Measurements from ENCODE around the gene KCNT1. TPM values are rescaled to one million over a fixed set of nuclear protein-coding genes. Genes with fewer than 3 reads are reported as not detected.

KCNT1 gene
- total RNA-seq, 1 donor from 2014 or later = not detected

GRCh38 chr9:135696446-135696845 lies 5.5 kb upstream of the KCNT1 start:
- no peak for FAIRE-seq

DNA sequence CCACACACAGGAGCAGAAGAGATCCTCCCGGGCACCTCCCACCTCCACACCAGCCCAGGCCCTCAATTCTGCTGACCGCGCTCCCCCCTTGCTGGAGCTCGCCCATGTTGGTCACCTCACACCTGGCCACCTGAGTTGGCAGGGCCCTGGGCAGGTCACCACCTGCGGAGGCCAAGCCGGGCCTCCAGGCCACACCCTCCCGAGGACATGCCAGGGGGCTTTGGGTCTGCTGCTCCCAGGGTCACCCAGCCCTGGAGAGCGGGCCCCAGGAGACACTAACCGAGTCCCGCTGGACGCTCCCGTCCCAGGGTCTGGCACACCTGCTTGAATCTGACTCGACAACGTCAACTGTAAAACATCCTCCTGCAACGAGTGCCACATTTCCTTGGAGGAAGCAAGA lies 4.8 kb upstream of the KCNT1 start:
- TF ChIP-seq, protein P1, sequence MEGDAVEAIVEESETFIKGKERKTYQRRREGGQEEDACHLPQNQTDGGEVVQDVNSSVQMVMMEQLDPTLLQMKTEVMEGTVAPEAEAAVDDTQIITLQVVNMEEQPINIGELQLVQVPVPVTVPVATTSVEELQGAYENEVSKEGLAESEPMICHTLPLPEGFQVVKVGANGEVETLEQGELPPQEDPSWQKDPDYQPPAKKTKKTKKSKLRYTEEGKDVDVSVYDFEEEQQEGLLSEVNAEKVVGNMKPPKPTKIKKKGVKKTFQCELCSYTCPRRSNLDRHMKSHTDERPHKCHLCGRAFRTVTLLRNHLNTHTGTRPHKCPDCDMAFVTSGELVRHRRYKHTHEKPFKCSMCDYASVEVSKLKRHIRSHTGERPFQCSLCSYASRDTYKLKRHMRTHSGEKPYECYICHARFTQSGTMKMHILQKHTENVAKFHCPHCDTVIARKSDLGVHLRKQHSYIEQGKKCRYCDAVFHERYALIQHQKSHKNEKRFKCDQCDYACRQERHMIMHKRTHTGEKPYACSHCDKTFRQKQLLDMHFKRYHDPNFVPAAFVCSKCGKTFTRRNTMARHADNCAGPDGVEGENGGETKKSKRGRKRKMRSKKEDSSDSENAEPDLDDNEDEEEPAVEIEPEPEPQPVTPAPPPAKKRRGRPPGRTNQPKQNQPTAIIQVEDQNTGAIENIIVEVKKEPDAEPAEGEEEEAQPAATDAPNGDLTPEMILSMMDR (IDR thresholded peaks at IDR 0.05; ENCODE audit: insufficient read depth, low read length, severe bottlenecking) = no peak
- Histone ChIP-seq H3K27me3 (ENCODE audit: control insufficient read depth, insufficient read depth, low read length) (no peaks in the 10 kb centered on the region), H3K4me3 (ENCODE audit: low read depth, low read length) (no peak overlapping the region), H3K36me3 (ENCODE audit: control insufficient read depth, insufficient read depth, low read length) (no peaks in the 10 kb centered on the region)
- FAIRE-seq (no peak), DNase-seq (ENCODE audit: low read depth) (no peak)

More at GRCh38 chr9:135696446-135696845, 5.5 kb upstream of the KCNT1 start:
- no peak for DNase-seq (ENCODE audit: low read depth)
- Histone ChIP-seq H3K36me3 (ENCODE audit: control insufficient read depth, insufficient read depth, low read length) (no peaks in the 10 kb centered on the region), H3K4me3 (ENCODE audit: low read depth, low read length) (no peak overlapping the region), H3K27me3 (ENCODE audit: control insufficient read depth, insufficient read depth, low read length) (no peaks in the 10 kb centered on the region)
- TF ChIP-seq, protein P1 (IDR thresholded peaks at IDR 0.05; ENCODE audit: insufficient read depth, low read length, severe bottlenecking) = no peak

DNA sequence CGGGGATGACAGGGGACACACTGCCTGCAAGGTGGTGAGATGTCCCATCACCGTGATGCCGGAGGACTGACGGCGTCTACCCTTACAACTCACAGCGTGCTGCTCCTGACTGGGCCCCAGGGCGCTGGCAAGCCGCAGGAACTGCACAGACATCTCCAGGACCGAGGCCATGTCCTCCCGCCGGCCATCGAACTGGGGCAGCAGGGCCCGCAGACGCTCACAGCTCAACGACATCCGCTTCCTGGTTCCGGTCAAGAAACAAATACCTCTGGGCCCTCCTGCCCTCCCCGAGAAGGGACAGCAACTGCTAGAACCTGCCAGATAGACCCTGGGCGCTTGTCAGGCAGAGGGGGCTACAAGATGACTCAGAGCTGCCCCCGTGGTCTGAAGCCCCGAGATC lies 3.7 kb upstream of the KCNT1 start:
- Histone ChIP-seq H3K36me3 (ENCODE audit: control insufficient read depth, insufficient read depth, low read length) (no peaks in the 10 kb centered on the region), H3K4me3 (ENCODE audit: low read depth, low read length) (no peak overlapping the region), H3K27me3 (ENCODE audit: control insufficient read depth, insufficient read depth, low read length) (peaks cover 1% of the 10 kb centered on the region)
- TF ChIP-seq, protein P1 (IDR thresholded peaks at IDR 0.05; ENCODE audit: insufficient read depth, low read length, severe bottlenecking) = no peak
- FAIRE-seq (no peak), DNase-seq (ENCODE audit: low read depth) (no peak)

DNA sequence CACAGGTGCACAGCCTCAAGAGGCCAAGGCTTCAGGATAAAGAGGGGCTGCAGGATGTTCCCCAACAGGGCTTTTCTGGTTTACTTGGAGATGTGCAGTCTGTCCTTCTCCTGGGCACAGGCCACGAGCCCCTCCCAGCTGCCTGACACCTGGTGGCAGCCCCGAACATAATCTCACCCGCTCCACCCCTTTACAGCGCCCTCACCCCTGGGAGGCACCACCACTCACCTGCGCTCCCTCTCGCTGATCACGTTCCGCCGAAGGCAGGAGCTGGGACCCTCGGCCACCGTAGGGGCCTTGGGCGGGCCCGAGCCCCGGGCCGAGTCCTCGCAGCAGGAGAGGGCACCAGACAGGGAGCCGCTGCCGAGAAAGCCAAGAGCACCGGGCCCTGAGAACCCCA lies 3.2 kb upstream of the KCNT1 start:
- TF ChIP-seq, protein P1 (IDR thresholded peaks at IDR 0.05; ENCODE audit: insufficient read depth, low read length, severe bottlenecking) = no peak
- FAIRE-seq (no peak), DNase-seq (ENCODE audit: low read depth) (no peak)
- no peaks in the 10 kb centered on the region for H3K36me3 ChIP-seq (ENCODE audit: control insufficient read depth, insufficient read depth, low read length)
- no peak overlapping the region for H3K4me3 ChIP-seq (ENCODE audit: low read depth, low read length)
- peaks cover 1% of the 10 kb centered on the region for H3K27me3 ChIP-seq (ENCODE audit: control insufficient read depth, insufficient read depth, low read length)

DNA sequence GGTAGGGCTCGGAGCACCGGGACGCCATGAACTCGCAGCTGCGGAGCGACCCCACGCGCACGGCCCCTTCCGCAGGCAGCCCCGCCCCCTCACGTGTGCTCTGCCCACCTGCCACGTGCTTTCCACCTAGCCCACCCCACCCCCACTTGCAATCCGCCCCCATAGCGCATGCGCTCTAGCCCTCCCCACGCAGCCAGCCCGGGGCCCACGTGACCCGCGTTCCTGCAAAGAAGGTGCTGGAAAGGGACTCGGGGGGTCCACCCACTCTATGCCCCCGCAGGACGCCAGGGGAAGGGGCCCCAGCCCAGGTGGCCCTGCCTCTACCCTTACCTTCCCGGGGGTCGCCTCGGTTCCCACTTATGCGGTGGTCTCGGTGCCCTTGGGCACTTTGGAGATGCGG lies 2.5 kb upstream of the KCNT1 start, which contains the start of gene SOHLH1:
TSS of gene SOHLH1 (minus strand) at position 42 of the 400 bp plus-strand sequence. CDS start at position 28, 14 bp downstream.
- FAIRE-seq = no peak
- DNase-seq (ENCODE audit: low read depth) = no peak
- Histone ChIP-seq H3K27me3 (ENCODE audit: control insufficient read depth, insufficient read depth, low read length) (peaks cover 1% of the 10 kb centered on the region), H3K4me3 (ENCODE audit: low read depth, low read length) (no peak within 1 kb of the TSS), H3K36me3 (ENCODE audit: control insufficient read depth, insufficient read depth, low read length) (no peaks in the 10 kb centered on the region)
- TF ChIP-seq, protein P1 (IDR thresholded peaks at IDR 0.05; ENCODE audit: insufficient read depth, low read length, severe bottlenecking) = no peak

- H3K27me3 ChIP-seq (ENCODE audit: control insufficient read depth, insufficient read depth, low read length) = peaks cover 1% of the 10 kb centered on the region
Measured at GRCh38 chr9:135700525-135700924, 1.5 kb upstream of the KCNT1 start.

More at GRCh38 chr9:135700525-135700924, 1.5 kb upstream of the KCNT1 start:
- Histone ChIP-seq H3K36me3 (ENCODE audit: control insufficient read depth, insufficient read depth, low read length) (no peaks in the 10 kb centered on the region), H3K4me3 (ENCODE audit: low read depth, low read length) (no peak overlapping the region)
- TF ChIP-seq, protein P1 (IDR thresholded peaks at IDR 0.05; ENCODE audit: insufficient read depth, low read length, severe bottlenecking) = no peak
- DNase-seq (ENCODE audit: low read depth) = no peak
- no peak for FAIRE-seq

Data from bronchial epithelial cell (primary cell).